NCI-H2107 treated with DMSO at 0.1 percent for 48 hours (cell line): ENCODE results near the gene FIBIN.
A peak's percentile ranks its signal among the peaks of the same experiment; 100 is the strongest.
"Not testable (repeated sequence)": the region's sequence is repeated elsewhere in the genome, so short reads cannot be mapped to it uniquely, and the experiment has no call there.

Experiments used
- DNase-seq: peaks from one replicate; lab custom pipeline; 2025; ENCODE audit not compliant: unreplicated experiment; lab: John Stamatoyannopoulos, UW

The FIBIN gene

DNA sequence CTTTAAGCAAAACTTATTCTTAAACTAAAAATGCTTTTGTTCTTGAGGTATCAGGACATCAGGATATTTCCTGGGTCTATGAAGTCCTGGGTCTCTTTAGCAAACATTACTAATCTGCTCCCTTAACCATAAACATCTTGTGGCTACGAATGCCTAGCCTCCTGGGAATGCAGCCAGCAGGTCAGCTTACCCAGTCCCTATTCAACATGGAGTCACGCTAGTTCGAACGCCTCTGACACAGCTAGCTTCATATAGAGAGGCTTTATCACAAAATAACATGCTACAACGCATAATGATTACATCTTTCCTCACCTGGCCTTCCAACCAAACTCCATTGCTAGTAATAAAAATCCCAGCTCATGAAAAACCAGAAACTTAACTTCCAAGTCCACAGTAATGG, 17.5 kb upstream of the FIBIN start:
- DNase-seq, result peak; percentile 4

DNA sequence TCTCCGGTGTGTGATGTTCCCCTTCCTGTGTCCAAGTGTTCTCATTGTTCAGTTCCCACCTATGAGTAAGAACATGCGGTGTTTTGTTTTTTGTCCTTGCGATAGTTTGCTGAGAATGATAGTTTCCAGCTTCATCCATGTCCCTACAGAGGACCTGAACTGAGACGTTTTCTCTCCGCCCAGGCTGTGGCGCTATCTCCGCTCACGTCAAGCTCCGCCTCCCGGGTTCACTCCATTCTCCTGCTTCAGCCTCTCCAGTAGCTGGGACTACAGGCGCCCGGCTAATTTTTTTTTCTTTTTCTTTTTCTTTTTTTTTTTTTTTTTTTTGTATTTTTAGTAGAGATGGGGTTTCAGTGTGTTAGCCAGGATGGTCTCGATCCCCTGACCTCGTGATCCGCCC, 16.7 kb upstream of the FIBIN start:
- DNase-seq, result not testable (repeated sequence)

DNA sequence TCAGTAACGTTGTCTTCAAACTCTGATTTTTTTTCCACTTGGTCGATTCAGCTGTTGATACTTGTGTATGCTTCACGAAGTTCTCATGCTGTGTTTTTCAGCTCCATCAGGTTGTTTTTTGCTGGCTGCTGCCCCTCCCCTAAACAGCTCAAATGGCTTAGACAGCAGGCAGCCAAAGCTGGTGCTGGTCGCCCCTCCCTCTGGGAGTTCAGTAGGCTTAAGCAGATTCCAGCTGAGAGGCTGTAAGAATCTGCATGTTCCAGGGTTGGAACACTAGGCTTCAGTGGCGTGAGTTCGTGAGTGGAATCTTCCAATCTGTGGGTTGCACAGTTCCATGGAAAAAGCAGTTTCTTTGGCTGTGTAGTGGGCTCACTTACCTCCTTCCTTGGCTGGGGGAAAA, 10.3 kb upstream of the FIBIN start:
- DNase-seq, result no peak

DNA sequence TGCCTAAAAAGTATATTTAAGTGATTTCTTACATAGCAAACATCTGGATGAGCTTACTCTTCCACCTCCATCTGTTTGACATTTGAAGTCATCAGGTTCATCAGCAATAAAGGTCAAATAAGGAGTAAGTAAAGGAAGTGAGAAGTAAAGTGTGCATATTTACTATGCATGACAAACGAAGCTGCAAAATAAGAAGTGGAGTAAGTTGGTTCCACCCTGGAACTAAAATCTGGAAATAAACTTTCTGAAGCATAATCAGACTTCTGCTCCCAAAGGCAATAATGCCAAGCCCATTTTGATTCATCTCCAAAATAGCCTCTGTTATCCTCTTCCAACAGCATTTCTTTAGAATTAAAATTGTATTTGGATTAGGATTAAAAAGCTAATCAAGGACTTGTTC, 8.4 kb upstream of the FIBIN start:
- no peak for DNase-seq

DNA sequence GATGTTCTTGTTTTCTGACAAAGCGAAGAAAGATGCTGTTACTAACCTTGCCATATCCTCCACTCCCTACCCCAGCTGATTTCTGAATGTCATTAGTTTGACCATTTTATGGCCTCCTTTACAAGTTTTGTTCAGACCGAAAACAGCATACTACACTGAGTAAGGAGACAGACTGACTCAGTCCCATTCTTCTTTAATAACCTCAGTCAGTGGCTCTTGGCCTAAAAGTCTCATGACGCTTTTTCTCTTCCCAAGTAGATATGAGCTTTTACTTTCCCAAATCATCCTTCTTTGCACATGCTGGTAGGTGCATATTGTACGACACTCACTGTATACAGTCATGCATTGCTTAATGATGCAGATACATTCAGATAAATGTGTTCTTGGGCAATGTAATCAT, 8.0 kb upstream of the FIBIN start:
- DNase-seq, result no peak

DNA sequence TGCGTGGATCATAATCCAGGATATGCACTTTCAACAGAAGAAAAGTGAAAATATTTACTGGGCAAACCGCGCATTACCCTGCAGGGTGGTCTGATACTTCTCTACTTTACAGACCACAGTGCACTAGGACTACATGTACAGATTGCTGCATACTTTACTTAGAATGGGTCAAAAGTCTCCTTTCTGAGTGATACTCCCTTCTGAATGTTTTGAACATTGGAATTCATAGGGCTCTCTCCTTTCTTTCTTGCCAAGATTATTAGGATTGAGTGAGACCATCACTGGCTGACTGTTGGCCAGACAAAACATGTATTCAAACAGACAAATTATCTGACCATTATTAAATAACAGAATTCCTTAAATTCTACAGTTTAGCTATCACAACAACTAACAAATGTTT, 6.6 kb upstream of the FIBIN start:
- no peak for DNase-seq

DNA sequence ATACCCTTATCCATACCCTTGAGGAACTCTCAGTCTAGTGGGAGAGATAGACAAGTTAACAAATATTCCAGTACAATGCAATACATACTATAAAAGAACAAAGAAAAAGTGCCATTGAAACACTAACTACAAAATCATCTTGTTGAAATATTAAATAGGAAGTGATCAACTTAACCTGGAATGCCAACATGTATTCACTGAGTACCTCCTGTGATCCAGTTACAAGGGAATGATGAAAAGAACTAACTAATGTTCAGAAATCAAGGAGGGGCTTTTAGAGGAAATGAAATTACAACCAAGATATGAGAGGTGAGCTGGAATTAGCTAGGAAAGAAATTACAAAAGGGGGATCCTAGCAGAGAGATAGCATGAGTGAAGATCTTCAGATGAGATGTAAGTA, 6.2 kb upstream of the FIBIN start:
- DNase-seq, result no peak

DNA sequence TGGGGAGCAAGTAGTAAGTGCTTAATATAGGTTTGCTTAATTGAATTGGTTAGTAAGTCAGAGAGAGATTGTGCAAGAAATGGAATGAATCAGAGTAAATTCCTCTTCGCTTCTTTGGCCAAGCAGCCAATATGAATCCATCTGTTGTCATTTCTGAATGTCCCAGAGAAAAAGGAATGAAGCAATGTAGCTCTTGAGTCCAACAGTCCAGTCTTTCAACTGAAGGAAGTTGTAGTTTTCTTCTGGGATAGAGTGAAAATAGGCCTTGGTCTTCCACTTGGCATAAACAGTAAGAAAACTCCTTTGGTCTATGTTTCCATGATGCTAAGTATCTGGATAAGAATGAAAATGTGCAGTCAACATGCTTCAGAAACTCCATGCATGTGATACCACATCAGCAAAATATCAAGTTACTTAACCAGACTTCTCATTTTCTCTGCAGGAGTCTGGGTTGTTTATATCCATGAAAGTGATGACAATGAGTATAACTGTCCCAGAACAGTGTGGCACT, 1.8 kb upstream of the FIBIN start:
- DNase-seq, result no peak

DNA sequence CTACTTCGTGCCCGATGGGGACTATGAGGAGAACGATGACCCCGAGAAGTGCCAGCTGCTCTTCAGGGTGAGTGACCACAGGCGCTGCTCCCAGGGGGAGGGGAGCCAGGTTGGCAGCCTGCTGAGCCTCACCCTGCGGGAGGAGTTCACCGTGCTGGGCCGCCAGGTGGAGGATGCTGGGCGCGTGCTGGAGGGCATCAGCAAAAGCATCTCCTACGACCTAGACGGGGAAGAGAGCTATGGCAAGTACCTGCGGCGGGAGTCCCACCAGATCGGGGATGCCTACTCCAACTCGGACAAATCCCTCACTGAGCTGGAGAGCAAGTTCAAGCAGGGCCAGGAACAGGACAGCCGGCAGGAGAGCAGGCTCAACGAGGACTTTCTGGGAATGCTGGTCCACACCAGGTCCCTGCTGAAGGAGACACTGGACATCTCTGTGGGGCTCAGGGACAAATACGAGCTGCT, 751 bp downstream of the FIBIN start:
- no peak for DNase-seq

DNA sequence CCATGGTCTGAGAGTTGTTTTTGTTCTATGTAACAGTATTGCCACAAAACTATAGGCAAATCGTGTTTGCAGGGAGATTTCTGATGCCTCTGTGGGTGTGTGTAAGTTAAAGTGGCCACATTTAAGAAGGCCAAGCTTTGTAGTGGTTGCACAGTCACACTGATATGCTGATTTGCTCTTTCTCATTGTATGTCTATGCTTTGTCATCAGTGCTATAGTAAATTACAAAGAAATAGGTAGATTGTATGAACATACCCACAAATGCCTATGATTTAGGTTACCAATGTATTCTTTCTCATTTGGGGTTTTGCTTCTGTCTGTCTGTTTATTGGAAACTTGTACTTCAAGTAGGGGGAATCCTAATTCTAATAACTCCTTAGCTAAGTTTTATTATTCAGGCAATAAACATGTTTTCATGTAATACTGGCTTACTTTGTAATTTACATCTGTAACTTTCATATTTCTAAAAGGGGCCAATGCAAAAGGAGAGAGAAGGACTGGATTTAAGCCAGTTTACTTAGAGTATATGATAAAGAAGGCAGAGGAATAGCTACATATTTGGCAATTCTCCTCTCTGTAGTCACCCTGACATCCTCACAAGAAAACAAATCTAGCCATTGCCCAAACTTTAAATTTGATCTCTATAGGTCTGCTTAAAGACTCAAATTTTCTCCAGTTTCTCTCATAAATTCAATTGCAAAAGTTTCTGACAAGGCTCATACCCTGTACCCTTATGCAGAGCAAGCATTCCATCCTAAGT, 2.0 kb downstream of the FIBIN start:
- DNase-seq, result no peak

DNA sequence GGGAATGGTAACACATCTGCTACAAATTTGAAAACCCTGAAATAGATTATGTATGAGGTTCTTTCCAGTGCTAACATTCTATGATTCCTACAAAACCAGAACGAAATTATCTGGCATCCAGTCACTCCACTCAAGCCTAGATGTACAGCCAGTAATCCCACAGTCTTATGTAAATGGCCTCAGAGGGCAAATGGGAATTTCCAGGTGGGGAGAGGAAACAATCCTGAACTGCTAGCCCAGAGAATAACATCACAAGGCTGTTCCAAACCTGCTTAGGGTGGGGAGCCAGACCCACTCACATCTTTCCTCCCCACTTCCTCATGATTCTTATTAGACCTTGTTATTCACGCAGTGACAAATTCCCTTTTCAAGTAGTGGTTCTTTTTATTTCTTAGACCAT, 3.5 kb downstream of the FIBIN start:
- DNase-seq, result no peak

DNA sequence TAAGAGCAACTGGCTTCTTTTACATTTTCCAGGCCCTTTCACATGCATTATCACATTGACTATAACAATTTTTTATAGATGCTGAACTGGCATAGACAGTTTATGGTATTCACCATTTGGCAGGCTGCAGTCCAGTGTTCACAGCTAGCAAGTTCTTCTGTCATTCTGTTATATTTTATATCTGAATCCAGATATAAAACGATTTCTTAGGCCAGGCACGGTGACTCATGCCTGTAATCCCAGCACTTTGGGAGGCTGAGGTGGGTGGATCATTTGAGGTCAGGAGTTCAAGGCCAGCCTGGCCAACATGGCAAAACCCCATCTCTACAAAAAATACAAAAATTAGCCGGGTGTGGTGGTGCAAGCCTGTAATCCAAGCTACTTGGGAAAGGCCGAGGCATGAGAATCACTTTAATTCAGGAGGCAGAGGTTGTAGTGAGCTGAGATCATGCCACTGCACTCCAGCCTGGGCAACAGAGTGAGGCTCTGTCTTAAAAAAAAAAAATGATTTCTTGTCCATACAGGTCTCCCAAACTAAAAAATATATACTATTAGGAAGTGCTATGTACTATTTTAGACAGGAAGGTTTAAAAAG, 7.3 kb downstream of the FIBIN start:
- not testable (repeated sequence) for DNase-seq

DNA sequence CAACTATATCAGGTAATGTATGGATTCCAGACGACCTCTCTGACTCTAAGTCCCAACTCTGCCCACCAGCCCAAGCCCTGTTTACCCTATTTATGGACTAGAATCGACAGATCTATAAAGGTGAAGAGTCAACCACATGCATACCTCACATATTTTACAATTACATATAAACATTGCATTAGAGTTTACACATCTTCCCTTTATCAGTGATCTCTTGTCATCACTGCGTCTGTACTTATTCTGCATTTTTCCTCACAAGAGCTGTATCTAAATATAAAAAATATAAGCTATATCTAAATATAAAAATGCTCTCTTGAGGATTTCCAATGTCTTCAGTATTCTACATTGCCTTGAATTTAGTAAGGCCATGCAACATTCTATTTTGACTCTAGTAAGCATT, 8.5 kb downstream of the FIBIN start:
- no peak for DNase-seq

DNA sequence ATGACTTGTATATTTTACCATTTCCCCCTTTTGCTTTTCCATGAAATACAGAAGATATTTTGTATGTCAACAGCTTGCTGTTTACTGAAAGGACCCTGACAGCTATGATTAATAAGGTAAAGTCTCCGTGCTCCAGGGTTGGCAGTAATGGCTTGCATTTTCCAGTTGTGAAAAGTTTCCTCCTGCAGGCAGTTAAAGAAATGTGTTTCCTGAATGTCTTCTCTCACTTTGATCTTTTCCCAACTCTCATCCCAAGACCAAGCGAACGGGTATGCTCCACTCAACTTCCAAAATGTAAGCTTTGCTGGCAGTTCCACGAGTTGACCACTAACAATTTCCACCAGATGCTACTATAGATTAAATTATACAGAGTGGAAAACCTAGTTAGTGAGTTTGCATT, 8.9 kb downstream of the FIBIN start:
- DNase-seq, result no peak

DNA sequence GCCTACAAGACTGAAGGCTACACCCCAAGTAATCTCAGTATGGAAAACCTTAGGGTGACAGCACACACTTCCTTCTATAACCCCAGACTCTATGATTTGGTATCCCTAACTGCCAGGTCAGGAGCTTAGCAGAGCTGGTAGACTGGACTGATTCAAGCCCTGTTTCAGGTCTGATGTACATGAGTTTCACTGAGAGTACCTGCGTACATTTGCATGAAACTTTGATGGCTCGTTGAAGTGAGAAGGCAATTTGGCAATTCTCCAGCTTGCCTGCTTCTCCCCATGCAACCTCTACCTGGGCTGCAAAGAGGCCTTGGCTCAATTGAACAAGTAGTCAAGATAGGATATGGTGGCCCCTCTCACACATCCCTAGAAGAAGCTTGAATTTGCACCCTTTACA, 10.2 kb downstream of the FIBIN start:
- DNase-seq, result no peak

DNA sequence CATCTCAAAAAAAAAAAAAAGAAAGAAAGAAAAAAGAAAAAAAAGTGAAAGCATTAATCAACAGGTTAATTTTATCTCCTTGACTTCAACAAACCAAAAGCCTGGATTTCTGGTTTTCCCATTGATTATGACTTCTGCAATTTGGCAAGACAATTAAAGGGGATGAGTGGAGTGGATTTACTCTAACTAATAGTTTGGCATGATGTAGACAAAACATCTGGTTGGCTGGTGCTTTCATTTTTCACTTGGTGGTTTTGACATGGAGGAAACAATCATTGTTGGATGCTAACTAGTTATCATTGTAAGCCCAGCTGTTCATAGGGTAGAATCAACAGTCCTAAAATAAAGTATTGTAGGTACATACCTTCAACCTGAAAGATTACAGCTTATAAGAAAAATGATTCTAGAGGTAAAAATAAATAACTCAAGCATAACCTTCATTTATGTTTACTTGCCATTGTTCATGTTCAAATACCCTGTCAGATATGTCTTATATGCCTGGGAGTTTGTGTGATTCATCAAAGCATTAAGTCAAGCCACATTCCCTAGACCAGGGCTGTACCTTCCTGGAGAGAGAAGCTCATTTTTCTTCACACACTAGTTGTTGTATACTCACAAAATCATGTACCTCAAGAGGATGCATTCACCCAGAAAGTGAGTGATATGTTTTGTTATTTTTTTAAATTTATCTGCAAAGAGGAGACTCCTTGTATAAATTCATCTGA, 15.1 kb downstream of the FIBIN start:
- no peak for DNase-seq

DNA sequence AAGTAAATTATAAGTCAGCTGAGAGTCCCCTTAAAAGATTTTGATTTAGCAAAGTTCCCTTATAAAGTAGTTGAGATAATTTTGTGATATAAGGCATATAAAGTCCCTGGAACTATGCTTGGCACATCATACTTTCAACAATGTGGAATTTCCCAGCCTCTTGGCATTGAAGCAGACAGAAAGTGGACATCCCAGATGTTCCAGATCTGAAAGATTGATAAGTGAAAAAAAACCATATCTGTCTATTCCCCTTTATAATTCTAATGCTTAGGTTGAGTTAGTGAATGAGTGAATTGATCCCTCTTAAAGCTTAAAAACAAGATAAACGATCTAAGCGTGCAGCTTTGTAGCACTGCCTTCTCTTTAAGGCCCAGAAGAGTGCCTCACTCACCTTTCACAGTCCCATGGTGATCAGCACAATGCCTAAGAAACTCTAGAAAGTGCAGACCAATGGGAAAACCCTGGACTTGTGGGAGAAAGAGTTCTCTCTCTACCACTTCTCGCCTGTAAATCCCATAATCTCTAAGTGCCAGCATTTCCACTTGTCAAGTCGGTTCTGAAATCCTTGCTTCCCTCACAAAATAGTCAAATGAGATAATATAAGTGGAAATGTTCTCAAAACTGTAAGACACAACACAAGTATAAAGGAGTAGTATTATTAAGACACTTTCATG, 17.8 kb downstream of the FIBIN start:
- no peak for DNase-seq

DNA sequence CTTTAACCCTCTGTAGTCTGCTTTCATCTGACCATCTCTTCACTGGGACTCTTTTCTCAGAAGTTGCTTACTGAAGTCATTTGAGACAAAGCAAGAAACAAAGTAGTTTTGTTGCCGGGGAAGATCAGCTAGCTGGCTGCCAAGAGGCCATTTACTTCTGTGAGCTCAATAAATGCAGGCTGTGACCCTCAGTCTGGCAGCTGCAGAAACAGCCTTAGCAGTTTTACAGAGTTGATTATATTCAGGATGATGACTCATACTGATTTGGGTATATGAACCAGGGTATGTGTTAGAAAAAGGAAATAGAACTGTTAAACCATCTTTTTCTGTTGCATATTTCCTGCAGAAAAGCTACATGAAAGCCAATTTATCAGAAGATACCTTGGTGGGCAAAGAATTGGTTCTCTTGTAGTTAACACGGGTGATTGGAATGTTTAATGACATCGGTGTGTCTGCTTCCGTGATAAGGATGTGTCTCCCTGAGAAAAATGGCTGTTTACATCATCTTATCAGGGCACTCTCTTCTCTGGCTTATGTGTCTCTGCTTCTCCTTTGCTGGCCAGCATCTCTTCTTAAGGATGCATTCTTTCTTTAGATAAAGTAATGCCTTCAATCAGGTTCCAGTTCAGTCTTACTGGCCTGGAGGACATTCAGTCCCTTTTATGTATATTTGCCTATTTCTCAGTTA, 18.5 kb downstream of the FIBIN start:
- DNase-seq, result no peak

DNA sequence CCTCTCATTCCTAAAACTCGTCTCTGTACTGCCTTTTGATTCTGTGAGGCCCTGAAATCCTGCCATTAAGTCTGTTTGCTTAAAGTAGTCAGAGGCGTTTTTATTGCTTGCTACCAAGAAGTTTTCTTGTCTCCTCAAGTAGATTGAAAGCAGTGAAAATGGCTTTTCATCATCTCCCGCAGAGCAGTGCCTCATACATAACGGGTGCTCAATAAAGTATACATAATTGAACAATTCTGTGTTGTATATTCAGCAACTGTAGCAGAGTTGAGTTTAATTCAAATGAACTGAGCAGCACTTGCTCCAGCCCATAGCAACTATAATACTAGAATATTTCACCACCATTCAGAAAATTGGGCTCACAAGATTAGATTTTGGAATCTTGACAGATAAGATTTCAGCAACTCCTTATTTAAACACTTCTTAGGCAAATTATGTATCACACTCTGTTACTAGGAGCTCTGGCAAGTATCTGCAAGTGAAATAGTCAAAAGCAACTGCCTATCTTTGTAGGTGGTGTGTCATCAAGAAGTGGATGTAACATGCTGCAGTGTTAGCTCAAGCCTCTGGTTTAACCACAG, 20.0 kb downstream of the FIBIN start:
- DNase-seq, result no peak

DNA sequence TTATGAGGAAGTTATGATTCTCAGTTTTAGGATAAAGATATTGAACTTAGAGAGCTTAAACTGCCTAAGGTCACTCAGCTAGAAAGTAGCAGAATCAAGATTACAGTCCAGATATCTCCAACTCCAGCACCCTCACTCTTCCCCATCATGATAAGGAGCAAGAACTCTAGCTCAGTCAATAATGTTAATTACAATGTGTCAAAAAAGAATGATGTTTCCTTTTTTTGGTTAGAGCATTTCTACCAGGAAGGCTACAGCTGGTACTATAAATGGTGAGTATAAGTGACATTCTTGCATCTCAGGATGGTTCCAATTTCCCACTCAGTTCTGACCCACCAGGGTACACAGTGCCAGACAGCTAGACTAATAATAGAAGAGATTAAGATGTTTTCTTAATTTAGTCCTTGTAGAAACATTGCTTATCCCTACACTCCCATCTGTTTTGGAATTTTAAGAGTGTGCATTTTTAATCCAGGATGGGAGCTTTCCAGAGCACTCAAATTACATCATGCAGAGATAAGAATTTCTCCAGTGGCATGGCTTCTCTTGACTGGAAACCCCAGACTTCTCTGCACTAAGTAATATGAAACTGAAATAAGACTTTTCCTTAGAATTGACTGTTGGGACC, 25.1 kb downstream of the FIBIN start:
- DNase-seq, result no peak
